ENCODE data around the gene MPI. TPM values are rescaled to one million over a fixed set of nuclear protein-coding genes. Genes with fewer than 3 reads are reported as not detected.
A peak's percentile ranks its signal among the peaks of the same experiment; 100 is the strongest.
"Not testable (repeated sequence)": the region's sequence is repeated elsewhere in the genome, so short reads cannot be mapped to it uniquely, and the experiment has no call there.

The MPI gene
- polyA plus RNA-seq, 3 donors: 19.2 to 19.9 (median 19.7) TPM

GRCh38 chr15:74893627-74894026 is 3.8 kb downstream of the MPI start:
- Histone ChIP-seq H3K9ac (ENCODE audit: insufficient read depth, low read length, poor library complexity, severe bottlenecking) (no peak overlapping the region), H3K36me3 (replicated peaks in 1 of 2; ENCODE audit: control insufficient read depth in 1 of 2, insufficient read depth in 2 of 2, low read length in 2 of 2) (peaks cover 25 to 38% of the 10 kb centered on the region in 2 donors), H3K4me3 (replicated peaks in 1 of 3; ENCODE audit: low read depth in 2 of 3, low read length in 3 of 3) (no peak overlapping the region), H3K79me2 (ENCODE audit: insufficient read depth, low read length) (peaks cover 6% of the 10 kb centered on the region), H3K27me3 (ENCODE audit: control insufficient read depth in 2 of 2, insufficient read depth in 2 of 2, low read length in 2 of 2) (no peaks in the 10 kb centered on the region), H3K4me1 (ENCODE audit: control insufficient read depth in 1 of 2, insufficient read depth in 2 of 2, low read length in 2 of 2) (peaks cover 18 to 20% of the 10 kb centered on the region in 2 donors), H3K9me3 (replicated peaks in 1 of 2; ENCODE audit: control insufficient read depth in 1 of 2, insufficient read depth in 1 of 2, low read length in 2 of 2) (no peaks in the 10 kb centered on the region), H3K27ac (ENCODE audit: low read depth in 1 of 2, low read length in 2 of 2) (no peak overlapping the region), H2AFZ (ENCODE audit: insufficient read depth, low read depth, low read length, poor library complexity, severe bottlenecking) (no peak overlapping the region), H3K4me2 (replicated peaks; ENCODE audit: extremely low read depth, low read length, poor library complexity, severe bottlenecking) (no peak overlapping the region), H4K20me1 (ENCODE audit: insufficient read depth, low read length) (no peaks in the 10 kb centered on the region)
- TF ChIP-seq CTCF (IDR thresholded peaks at IDR 0.05): no peak
- peak overlapping the region in 1 of 7 donors; percentile 68 for H3K27ac Mint-ChIP-seq
- H3K4me1 Mint-ChIP-seq: peaks cover 28% of the 10 kb centered on the region
- no peaks in the 10 kb centered on the region for H3K9me3 Mint-ChIP-seq
- peaks cover 0 to 1% (median 0%) of the 10 kb centered on the region in 3 donors for H3K27me3 Mint-ChIP-seq (ENCODE audit: low read depth in 3 of 3)
- H3K36me3 Mint-ChIP-seq: peaks cover 22 to 34% of the 10 kb centered on the region in 2 donors
- 100% methylated on average over 1 of the region's 3 CpGs for WGBS (ENCODE audit: insufficient coverage)
- no peak for DNase-seq
- intact Hi-C loops (cut with micrococcal nuclease): no loop called here
- H3K4me3 Mint-ChIP-seq: no peak overlapping the region

GRCh38 chr15:74894383-74894782 is 4.5 kb downstream of the MPI start:
- H3K4me1 ChIP-seq (ENCODE audit: control insufficient read depth in 1 of 2, insufficient read depth in 2 of 2, low read length in 2 of 2): peaks cover 11 to 12% of the 10 kb centered on the region in 2 donors
- 92% methylated on average over 2 of the region's 7 CpGs for WGBS (ENCODE audit: insufficient coverage)
- Mint-ChIP-seq H3K27ac (peak overlapping the region in 1 of 7 donors; percentile 58), H3K36me3 (peaks cover 28 to 41% of the 10 kb centered on the region in 2 donors), H3K4me1 (peaks cover 21% of the 10 kb centered on the region)
- H3K4me3 Mint-ChIP-seq; H4K20me1 ChIP-seq (ENCODE audit: insufficient read depth, low read length); H3K4me3 ChIP-seq (replicated peaks in 1 of 3; ENCODE audit: low read depth in 2 of 3, low read length in 3 of 3); H3K27me3 ChIP-seq (ENCODE audit: control insufficient read depth in 2 of 2, insufficient read depth in 2 of 2, low read length in 2 of 2); intact Hi-C loops (cut with micrococcal nuclease); H3K9me3 Mint-ChIP-seq; H3K9me3 ChIP-seq (replicated peaks in 1 of 2; ENCODE audit: control insufficient read depth in 1 of 2, insufficient read depth in 1 of 2, low read length in 2 of 2); H3K4me2 ChIP-seq (replicated peaks; ENCODE audit: extremely low read depth, low read length, poor library complexity, severe bottlenecking); H3K27ac ChIP-seq (ENCODE audit: low read depth in 1 of 2, low read length in 2 of 2); H2AFZ ChIP-seq (ENCODE audit: insufficient read depth, low read depth, low read length, poor library complexity, severe bottlenecking); H3K79me2 ChIP-seq (ENCODE audit: insufficient read depth, low read length); DNase-seq; H3K9ac ChIP-seq (ENCODE audit: insufficient read depth, low read length, poor library complexity, severe bottlenecking); H3K27me3 Mint-ChIP-seq (ENCODE audit: low read depth in 3 of 3): not testable (repeated sequence)
- H3K36me3 ChIP-seq (replicated peaks in 1 of 2; ENCODE audit: control insufficient read depth in 1 of 2, insufficient read depth in 2 of 2, low read length in 2 of 2): peaks cover 31 to 46% of the 10 kb centered on the region in 2 donors
